ENCODE results near the gene SPIB.

SPIB gene

GRCh38 chr19:50418176-50419021 lies at the start of gene SPIB:
Gene SPIB (plus strand): TSS chr19:50418938. CDS start chr19:50418963, 25 bp downstream.
- H3K36me3 ChIP-seq (ENCODE audit: control insufficient read depth, low read length): peaks cover 86% of the 10 kb centered on the region
- H4K20me1 ChIP-seq (ENCODE audit: control insufficient read depth, insufficient read depth, low read depth, low read length): peaks cover 14% of the 10 kb centered on the region; the same call in 1 of the 2 replicates
- TF ChIP-seq CTCF (IDR thresholded peaks at IDR 0.05; ENCODE audit: low read depth, low read length, poor library complexity, severe bottlenecking) (no peak), EZH2phosphoT487 (IDR thresholded peaks at IDR 0.05; ENCODE audit: borderline replicate concordance, low read length) (no peak)
- H3K9me2 ChIP-seq (replicated peaks; ENCODE audit: control insufficient read depth, low read length): no peaks in the 10 kb centered on the region
- peaks cover 52% of the 10 kb centered on the region for H3F3A ChIP-seq (ENCODE audit: control insufficient read depth, insufficient read depth)
- H3K27ac ChIP-seq (ENCODE audit: low read depth, low read length): peak within 1 kb of the TSS; percentile 95
- H3K4me3 ChIP-seq (ENCODE audit: low read length): peak within 1 kb of the TSS; percentile 92
- peaks cover 64% of the 10 kb centered on the region for H3K79me2 ChIP-seq (ENCODE audit: control insufficient read depth, low read length)
- no peaks in the 10 kb centered on the region for H3K27me3 ChIP-seq (ENCODE audit: control insufficient read depth, low read length)
- H3K4me2 ChIP-seq (ENCODE audit: low read length): peak within 1 kb of the TSS; percentile 97
- no peaks in the 10 kb centered on the region for H3K9me3 ChIP-seq (ENCODE audit: control insufficient read depth, insufficient read depth, low read length)
- H3K4me1 ChIP-seq (ENCODE audit: control insufficient read depth, low read length): peaks cover 85% of the 10 kb centered on the region

- Histone ChIP-seq H3F3A (ENCODE audit: control insufficient read depth, insufficient read depth) (peaks cover 5% of the 10 kb centered on the region; the same call in 1 of the 2 replicates), H3K4me3 (ENCODE audit: low read length) (no peak overlapping the region), H3K36me3 (ENCODE audit: control insufficient read depth, low read length) (peaks cover 3% of the 10 kb centered on the region; the same call in 1 of the 2 replicates), H3K9me3 (ENCODE audit: control insufficient read depth, insufficient read depth, low read length) (no peaks in the 10 kb centered on the region), H3K4me1 (ENCODE audit: control insufficient read depth, low read length) (peaks cover 34% of the 10 kb centered on the region), H3K79me2 (ENCODE audit: control insufficient read depth, low read length) (peaks cover 10% of the 10 kb centered on the region; the same call in 1 of the 2 replicates), H3K9me2 (replicated peaks; ENCODE audit: control insufficient read depth, low read length) (no peaks in the 10 kb centered on the region), H4K20me1 (ENCODE audit: control insufficient read depth, insufficient read depth, low read depth, low read length) (no peaks in the 10 kb centered on the region), H3K27ac (ENCODE audit: low read depth, low read length) (no peak overlapping the region), H3K4me2 (ENCODE audit: low read length) (no peak overlapping the region), H3K27me3 (ENCODE audit: control insufficient read depth, low read length) (no peaks in the 10 kb centered on the region)
- no peak for TF ChIP-seq EZH2phosphoT487 (IDR thresholded peaks at IDR 0.05; ENCODE audit: borderline replicate concordance, low read length)
- no peak for TF ChIP-seq CTCF (IDR thresholded peaks at IDR 0.05; ENCODE audit: low read depth, low read length, poor library complexity, severe bottlenecking)
Observed at GRCh38 chr19:50371914-50372475, 46.7 kb upstream of the SPIB start.

- H3K79me2 ChIP-seq (ENCODE audit: control insufficient read depth, low read length): peaks cover 13% of the 10 kb centered on the region
- peaks cover 42% of the 10 kb centered on the region for H3K36me3 ChIP-seq (ENCODE audit: control insufficient read depth, low read length)
- no peaks in the 10 kb centered on the region for H3K27me3 ChIP-seq (ENCODE audit: control insufficient read depth, low read length)
- H4K20me1 ChIP-seq (ENCODE audit: control insufficient read depth, insufficient read depth, low read depth, low read length): peaks cover 5% of the 10 kb centered on the region; the same call in 1 of the 2 replicates
- H3K4me1 ChIP-seq (ENCODE audit: control insufficient read depth, low read length): peaks cover 16% of the 10 kb centered on the region
- peak within 1 kb of the TSS; percentile 91 for H3K27ac ChIP-seq (ENCODE audit: low read depth, low read length)
- 0 out of 2 replicates have a peak, but pooled peaks cover 5% of the 10 kb centered on the region for H3F3A ChIP-seq (ENCODE audit: control insufficient read depth, insufficient read depth)
- TF ChIP-seq CTCF (IDR thresholded peaks at IDR 0.05; ENCODE audit: low read depth, low read length, poor library complexity, severe bottlenecking): no peak
- TF ChIP-seq EZH2phosphoT487 (IDR thresholded peaks at IDR 0.05; ENCODE audit: borderline replicate concordance, low read length): no peak
- H3K9me2 ChIP-seq (replicated peaks; ENCODE audit: control insufficient read depth, low read length): no peaks in the 10 kb centered on the region
- peak within 1 kb of the TSS; percentile 64 for H3K4me2 ChIP-seq (ENCODE audit: low read length)
- H3K4me3 ChIP-seq (ENCODE audit: low read length): peak within 1 kb of the TSS; percentile 95
- no peaks in the 10 kb centered on the region for H3K9me3 ChIP-seq (ENCODE audit: control insufficient read depth, insufficient read depth, low read length)
Observed at GRCh38 chr19:50376166-50377050, 42.3 kb upstream of the SPIB start, which contains the start of gene NR1H2. Gene NR1H2 (plus strand): TSS chr19:50376457. CDS start chr19:50377606, 1,149 bp downstream.
